Measurements from ENCODE around the gene SIRT6. TPM values are rescaled to one million over a fixed set of nuclear protein-coding genes. Genes with fewer than 3 reads are reported as not detected.

SIRT6 gene
- total and polyA plus RNA-seq, 9 of the 15 experiments (the other 6 are each of a cell fraction or from before 2014, with no cell fraction given): 1.4 to 41.1 (median 10.2) TPM

DNA sequence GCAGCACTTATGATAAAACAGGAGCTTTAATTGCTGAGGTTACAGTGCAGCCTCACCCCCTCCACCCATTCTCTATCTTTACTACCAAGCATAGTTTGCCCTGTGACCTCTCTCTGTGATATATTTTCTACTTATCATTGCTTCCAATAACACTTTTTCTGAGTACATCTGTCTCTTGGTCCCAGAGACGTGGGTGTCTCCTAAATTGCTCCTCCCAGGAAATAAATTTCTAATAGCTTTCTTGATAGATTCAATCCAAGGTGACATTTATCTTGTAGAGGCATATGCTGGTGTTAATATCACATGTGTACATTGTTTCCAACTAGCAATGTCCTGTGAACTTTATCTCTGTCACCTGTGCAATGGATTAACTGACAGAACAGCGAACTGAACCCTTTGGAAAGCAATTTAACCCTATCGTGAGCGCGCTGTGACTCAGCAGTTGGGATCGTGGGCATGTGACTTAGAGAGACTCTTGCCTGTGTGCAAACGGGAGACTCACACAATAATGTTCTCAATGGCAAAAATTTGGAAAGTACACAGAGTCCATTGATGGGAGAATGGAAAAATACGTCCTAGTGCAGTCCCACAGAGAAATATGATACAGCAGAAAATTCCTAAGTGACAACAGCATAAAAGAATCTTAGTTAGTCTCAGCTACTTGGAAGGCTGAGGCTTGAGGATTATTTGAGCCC, 51.5 kb downstream of the SIRT6 start (continued):
- TF ChIP-seq HDAC3 (IDR thresholded peaks at IDR 0.05; ENCODE audit: borderline replicate concordance, partially characterized antibody) (peak; percentile 79), DMBX1 (CRISPR knock-in tag; IDR thresholded peaks at IDR 0.05; ENCODE audit: borderline replicate concordance) (peak; percentile 44; the same call in 1 of the 2 replicates), NR2C1 (IDR thresholded peaks at IDR 0.05) (peak; percentile 75), NR2C1 (tag; IDR thresholded peaks at IDR 0.05) (peak; percentile 61), MED1 (CRISPR knock-in tag; IDR thresholded peaks at IDR 0.05; ENCODE audit: borderline replicate concordance) (no peak), MTA2 (IDR thresholded peaks at IDR 0.05; ENCODE audit: low read depth) (peak; percentile 84), CREM (IDR thresholded peaks at IDR 0.05; ENCODE audit: low read depth) (peak; percentile 42; the same call in 1 of the 2 replicates), ZNF589 (CRISPR knock-in tag; IDR thresholded peaks at IDR 0.05; ENCODE audit: low read depth) (no peak), MTA3 (IDR thresholded peaks at IDR 0.05; ENCODE audit: borderline replicate concordance) (peak; percentile 78; the same call in 1 of the 2 replicates), TEAD1 (CRISPR knock-in tag; IDR thresholded peaks at IDR 0.05) (peak in 1 of 2 experiments; percentile 67; a peak in 1 of 4 replicates), EP400 (IDR thresholded peaks at IDR 0.05) (peak; percentile 32; the same call in 1 of the 2 replicates), ZNF253 (CRISPR knock-in tag; conservative IDR thresholded peaks at IDR 0.05) (no peak), USF2 (CRISPR knock-in tag; IDR thresholded peaks at IDR 0.05) (peak; percentile 81), BRD9 (IDR thresholded peaks at IDR 0.05; ENCODE audit: low read depth, partially characterized antibody) (peak; percentile 41), ZNF41 (CRISPR knock-in tag; conservative IDR thresholded peaks at IDR 0.05) (0 out of 2 replicates have a peak, but pooled peaks have one; percentile 49), L3MBTL2 (IDR thresholded peaks at IDR 0.05) (peak; percentile 77), RNF2 (IDR thresholded peaks at IDR 0.05) (peak; percentile 61; the same call in 1 of the 2 replicates), CBFA2T3 (IDR thresholded peaks at IDR 0.05) (peak; percentile 97), MLX (CRISPR knock-in tag; conservative IDR thresholded peaks at IDR 0.05) (no peak), MYC (IDR thresholded peaks at IDR 0.05; ENCODE audit: low read depth, low read length) (peak; percentile 31; the same call in 1 of the 2 replicates), MYC (CRISPR knock-in tag; IDR thresholded peaks at IDR 0.05; ENCODE audit: borderline replicate concordance, low read depth) (no peak)
- TF ChIP-seq, protein P1, sequence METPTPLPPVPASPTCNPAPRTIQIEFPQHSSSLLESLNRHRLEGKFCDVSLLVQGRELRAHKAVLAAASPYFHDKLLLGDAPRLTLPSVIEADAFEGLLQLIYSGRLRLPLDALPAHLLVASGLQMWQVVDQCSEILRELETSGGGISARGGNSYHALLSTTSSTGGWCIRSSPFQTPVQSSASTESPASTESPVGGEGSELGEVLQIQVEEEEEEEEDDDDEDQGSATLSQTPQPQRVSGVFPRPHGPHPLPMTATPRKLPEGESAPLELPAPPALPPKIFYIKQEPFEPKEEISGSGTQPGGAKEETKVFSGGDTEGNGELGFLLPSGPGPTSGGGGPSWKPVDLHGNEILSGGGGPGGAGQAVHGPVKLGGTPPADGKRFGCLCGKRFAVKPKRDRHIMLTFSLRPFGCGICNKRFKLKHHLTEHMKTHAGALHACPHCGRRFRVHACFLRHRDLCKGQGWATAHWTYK (CRISPR knock-in tag; IDR thresholded peaks at IDR 0.05): 0 out of 2 replicates have a peak, but pooled peaks have one; percentile 14
- TF ChIP-seq, protein P2, sequence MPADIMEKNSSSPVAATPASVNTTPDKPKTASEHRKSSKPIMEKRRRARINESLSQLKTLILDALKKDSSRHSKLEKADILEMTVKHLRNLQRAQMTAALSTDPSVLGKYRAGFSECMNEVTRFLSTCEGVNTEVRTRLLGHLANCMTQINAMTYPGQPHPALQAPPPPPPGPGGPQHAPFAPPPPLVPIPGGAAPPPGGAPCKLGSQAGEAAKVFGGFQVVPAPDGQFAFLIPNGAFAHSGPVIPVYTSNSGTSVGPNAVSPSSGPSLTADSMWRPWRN (IDR thresholded peaks at IDR 0.05; ENCODE audit: low read depth): peak; percentile 39; the same call in 1 of the 2 replicates

Measured in K562 (cell line).